Sigmoid colon (tissue), 4 donors: ENCODE data around the gene RPP40.

Source experiments
- POLR2A ChIP-seq, 2 donors: fragments of 450-650 bp; IDR thresholded peaks; one replicate each; pipeline ENCODE4 v1.6.1; 2016; ENCODE audit warnings: antibody characterized with exemption in 2 of 2, mild to moderate bottlenecking in 2 of 2, moderate library complexity in 2 of 2
- POLR2AphosphoS5 ChIP-seq, 4 donors: sonication (generic); formaldehyde crosslinking; IDR thresholded peaks; one replicate each; pipeline ENCODE4 v1.6.1; 2017; ENCODE audit warnings: antibody characterized with exemption in 4 of 4
- TF ChIP-seq, protein P1 (sequence below), 4 experiments: fragments of 450-650 bp in 3 of 4; fragments of 200-600 bp in 1 of 4; IDR thresholded peaks; one replicate each; pipeline ENCODE4 v1.5.1; 2016 to 2019; ENCODE audit warnings: antibody characterized with exemption in 4 of 4, mild to moderate bottlenecking in 3 of 4, moderate library complexity in 2 of 4

DNA sequence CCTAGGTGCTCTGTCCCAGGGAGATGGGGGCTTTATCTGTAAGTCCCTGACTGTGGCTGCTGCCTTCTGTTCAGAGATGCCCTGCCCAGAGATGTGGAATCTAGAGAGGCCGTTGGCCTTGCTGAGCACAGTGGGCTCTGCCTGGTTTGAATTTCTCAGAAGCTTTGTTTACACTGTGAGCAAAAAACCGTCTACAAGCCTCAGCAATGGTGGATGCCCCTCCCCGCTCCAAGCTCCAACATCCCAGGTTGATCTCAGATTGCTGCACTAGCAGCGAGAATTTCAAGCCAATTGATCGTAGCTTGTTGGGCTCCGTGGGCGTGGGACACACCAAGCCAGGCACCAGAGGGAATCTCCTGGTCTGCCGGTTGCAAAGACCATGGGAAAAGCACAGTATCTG, 16.3 kb upstream of the RPP40 start:
- TF ChIP-seq, protein P1, sequence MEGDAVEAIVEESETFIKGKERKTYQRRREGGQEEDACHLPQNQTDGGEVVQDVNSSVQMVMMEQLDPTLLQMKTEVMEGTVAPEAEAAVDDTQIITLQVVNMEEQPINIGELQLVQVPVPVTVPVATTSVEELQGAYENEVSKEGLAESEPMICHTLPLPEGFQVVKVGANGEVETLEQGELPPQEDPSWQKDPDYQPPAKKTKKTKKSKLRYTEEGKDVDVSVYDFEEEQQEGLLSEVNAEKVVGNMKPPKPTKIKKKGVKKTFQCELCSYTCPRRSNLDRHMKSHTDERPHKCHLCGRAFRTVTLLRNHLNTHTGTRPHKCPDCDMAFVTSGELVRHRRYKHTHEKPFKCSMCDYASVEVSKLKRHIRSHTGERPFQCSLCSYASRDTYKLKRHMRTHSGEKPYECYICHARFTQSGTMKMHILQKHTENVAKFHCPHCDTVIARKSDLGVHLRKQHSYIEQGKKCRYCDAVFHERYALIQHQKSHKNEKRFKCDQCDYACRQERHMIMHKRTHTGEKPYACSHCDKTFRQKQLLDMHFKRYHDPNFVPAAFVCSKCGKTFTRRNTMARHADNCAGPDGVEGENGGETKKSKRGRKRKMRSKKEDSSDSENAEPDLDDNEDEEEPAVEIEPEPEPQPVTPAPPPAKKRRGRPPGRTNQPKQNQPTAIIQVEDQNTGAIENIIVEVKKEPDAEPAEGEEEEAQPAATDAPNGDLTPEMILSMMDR (IDR thresholded peaks at IDR 0.05), result no peak
- TF ChIP-seq POLR2AphosphoS5 (IDR thresholded peaks at IDR 0.05) (no peak), POLR2A (IDR thresholded peaks at IDR 0.05) (no peak)
